Fibroblast of skin of scalp (primary cell): Measurements from ENCODE around the gene TRPC4.
"Not testable (repeated sequence)": the region's sequence is repeated elsewhere in the genome, so short reads cannot be mapped to it uniquely, and the experiment has no call there.

Experiments
- DNase-seq: peaks from one replicate; pipeline ENCODE4 v3.0.0-alpha.2; 2013

The TRPC4 gene

GRCh38 chr13:37816276-37816675 lies 53.3 kb downstream of the TRPC4 start:
- peak; percentile 47 for DNase-seq

GRCh38 chr13:37811441-37811840 lies 58.1 kb downstream of the TRPC4 start:
- peak; percentile 38 for DNase-seq

- DNase-seq, result no peak
These were observed 62.9 kb downstream of the TRPC4 start for GRCh38 chr13:37806666-37807065.

- DNase-seq, result peak; percentile 75
These were observed 71.9 kb downstream of the TRPC4 start for GRCh38 chr13:37797631-37798030.

- DNase-seq, result not testable (repeated sequence)
These were observed 72.8 kb downstream of the TRPC4 start for GRCh38 chr13:37796795-37797194.

- DNase-seq, result peak; percentile 60
These were observed 74.2 kb downstream of the TRPC4 start for GRCh38 chr13:37795326-37795725.

GRCh38 chr13:37791699-37792098 lies 77.9 kb downstream of the TRPC4 start:
- DNase-seq, result no peak

GRCh38 chr13:37788346-37788745 lies 81.2 kb downstream of the TRPC4 start:
- no peak for DNase-seq

- no peak for DNase-seq
These were observed 91.9 kb downstream of the TRPC4 start for GRCh38 chr13:37777676-37778075.

GRCh38 chr13:37775871-37776270 lies 93.7 kb downstream of the TRPC4 start:
- DNase-seq, result peak; percentile 44

- DNase-seq, result no peak
These were observed 96.9 kb downstream of the TRPC4 start for GRCh38 chr13:37772644-37773043.

GRCh38 chr13:37769545-37769944 lies 100.0 kb downstream of the TRPC4 start:
- DNase-seq, result no peak

GRCh38 chr13:37769078-37769477 lies 100.5 kb downstream of the TRPC4 start:
- DNase-seq, result no peak

GRCh38 chr13:37766502-37766901 lies 103.1 kb downstream of the TRPC4 start:
- no peak for DNase-seq

GRCh38 chr13:37755349-37755748 lies 114.2 kb downstream of the TRPC4 start:
- no peak for DNase-seq

- no peak for DNase-seq
These were observed 115.8 kb downstream of the TRPC4 start for GRCh38 chr13:37753776-37754175.

GRCh38 chr13:37752146-37752545 lies 117.4 kb downstream of the TRPC4 start:
- DNase-seq, result no peak

- no peak for DNase-seq
These were observed 118.5 kb downstream of the TRPC4 start for GRCh38 chr13:37751025-37751424.

GRCh38 chr13:37748913-37749312 lies 120.7 kb downstream of the TRPC4 start:
- DNase-seq, result no peak

GRCh38 chr13:37747071-37747612 lies 122.4 kb downstream of the TRPC4 start:
- peak; percentile 90 for DNase-seq

GRCh38 chr13:37741536-37741935 lies 128.0 kb downstream of the TRPC4 start:
- DNase-seq, result no peak

GRCh38 chr13:37736045-37736444 lies 133.5 kb downstream of the TRPC4 start:
- no peak for DNase-seq

GRCh38 chr13:37735293-37735692 lies 134.3 kb downstream of the TRPC4 start:
- DNase-seq, result no peak

GRCh38 chr13:37729876-37730275 lies 139.7 kb downstream of the TRPC4 start:
- DNase-seq, result no peak
